Hepatocyte (in vitro differentiated cells): ENCODE measurements around the gene CD300E. TPM values are rescaled to one million over a fixed set of nuclear protein-coding genes. Genes with fewer than 3 reads are reported as not detected.

Experiments used
- DNase-seq: peaks from one replicate; pipeline ENCODE4 v3.0.0-alpha.2; 2016; ENCODE audit warnings: low spot score
- H2AFZ ChIP-seq: fragments of 200-600 bp; sonication (generic); 2 replicates; pipeline ENCODE4 v1.6.0; 2016; ENCODE audit warnings: antibody characterized with exemption, mild to moderate bottlenecking
- H3K27ac ChIP-seq: fragments of 200-600 bp; sonication (generic); 2 replicates; pipeline ENCODE4 v1.5.1; 2016; ENCODE audit warnings: mild to moderate bottlenecking
- H3K27me3 ChIP-seq: fragments of 200-600 bp; sonication (generic); 2 replicates; pipeline ENCODE4 v1.6.1; 2016
- H3K36me3 ChIP-seq: fragments of 200-600 bp; sonication (generic); replicated peaks from 2 replicates; pipeline ENCODE4 v1.5.1; 2016; ENCODE audit warnings: low read depth; ENCODE audit not compliant: insufficient read depth
- H3K4me1 ChIP-seq: fragments of 200-600 bp; sonication (generic); 2 replicates; pipeline ENCODE4 v1.5.1; 2016; ENCODE audit warnings: mild to moderate bottlenecking, moderate library complexity; ENCODE audit not compliant: insufficient read depth
- H3K4me2 ChIP-seq: fragments of 200-600 bp; sonication (generic); 2 replicates; pipeline ENCODE4 v1.6.0; 2016
- H3K4me3 ChIP-seq: fragments of 200-600 bp; sonication (generic); 2 replicates; pipeline ENCODE4 v1.5.1; 2016; ENCODE audit warnings: mild to moderate bottlenecking
- H3K79me2 ChIP-seq: fragments of 200-600 bp; sonication (generic); 2 replicates; pipeline ENCODE4 v1.6.0; 2017; ENCODE audit warnings: mild to moderate bottlenecking
- H3K9me2 ChIP-seq: fragments of 200-600 bp; sonication (generic); replicated peaks from 2 replicates; pipeline ENCODE4 v1.6.0; 2017; ENCODE audit warnings: mild to moderate bottlenecking; ENCODE audit not compliant: insufficient read depth
- H3K9me3 ChIP-seq: fragments of 200-600 bp; sonication (generic); 2 replicates; pipeline ENCODE4 v1.5.1; 2016; ENCODE audit warnings: low read depth, mild to moderate bottlenecking
- H4K20me1 ChIP-seq: fragments of 200-600 bp; sonication (generic); 2 replicates; pipeline ENCODE4 v1.6.0; 2016; ENCODE audit warnings: mild to moderate bottlenecking; ENCODE audit not compliant: insufficient read depth, poor library complexity, severe bottlenecking
- EZH2 ChIP-seq: fragments of 200-600 bp; sonication (generic); IDR thresholded peaks from 2 replicates; pipeline ENCODE4 v1.6.1; 2016; ENCODE audit warnings: antibody characterized with exemption, mild to moderate bottlenecking, borderline replicate concordance
- EZH2phosphoT487 ChIP-seq: fragments of 200-600 bp; sonication (generic); IDR thresholded peaks from one replicate; pipeline ENCODE4 v1.6.1; 2018; ENCODE audit warnings: antibody characterized with exemption, mild to moderate bottlenecking, low read depth, moderate library complexity; ENCODE audit not compliant: unreplicated experiment, severe bottlenecking
- WGBS: methylation state at CpG from one replicate; pipeline ENCODE4 v1.1.6; 2016; ENCODE audit warnings: low lambda C conversion rate; ENCODE audit errors: missing lambda C conversion rate; 5-methylcytosine and 5-hydroxymethylcytosine counted together
- polyA plus RNA-seq: library from polyadenylated mRNA; unstranded; fragments of >200 nt; fragmentation: Nextera tagmentation; extraction: Ambion mirVana; gene quantifications from 2 replicates; pipeline ENCODE4 v1.2.1, GENCODE V29; 2016
- total RNA-seq: library from RNA; depleted of rRNA; stranded (reverse); fragments of >200 nt; gene quantifications from 2 replicates; pipeline ENCODE4 v1.2.3, GENCODE V29; 2014
- TF ChIP-seq, protein P1 (sequence below): fragments of 200-600 bp; sonication (generic); IDR thresholded peaks from 2 replicates; pipeline ENCODE4 v1.5.1; 2016; ENCODE audit warnings: antibody characterized with exemption, mild to moderate bottlenecking; ENCODE audit not compliant: poor library complexity

Gene CD300E
- total and polyA plus RNA-seq, 2 experiments from 2014 or later: 0.03 to 0.37 TPM

GRCh38 chr17:74584292-74585060 lies 39.1 kb downstream of the CD300E start:
- TF ChIP-seq, protein P1, sequence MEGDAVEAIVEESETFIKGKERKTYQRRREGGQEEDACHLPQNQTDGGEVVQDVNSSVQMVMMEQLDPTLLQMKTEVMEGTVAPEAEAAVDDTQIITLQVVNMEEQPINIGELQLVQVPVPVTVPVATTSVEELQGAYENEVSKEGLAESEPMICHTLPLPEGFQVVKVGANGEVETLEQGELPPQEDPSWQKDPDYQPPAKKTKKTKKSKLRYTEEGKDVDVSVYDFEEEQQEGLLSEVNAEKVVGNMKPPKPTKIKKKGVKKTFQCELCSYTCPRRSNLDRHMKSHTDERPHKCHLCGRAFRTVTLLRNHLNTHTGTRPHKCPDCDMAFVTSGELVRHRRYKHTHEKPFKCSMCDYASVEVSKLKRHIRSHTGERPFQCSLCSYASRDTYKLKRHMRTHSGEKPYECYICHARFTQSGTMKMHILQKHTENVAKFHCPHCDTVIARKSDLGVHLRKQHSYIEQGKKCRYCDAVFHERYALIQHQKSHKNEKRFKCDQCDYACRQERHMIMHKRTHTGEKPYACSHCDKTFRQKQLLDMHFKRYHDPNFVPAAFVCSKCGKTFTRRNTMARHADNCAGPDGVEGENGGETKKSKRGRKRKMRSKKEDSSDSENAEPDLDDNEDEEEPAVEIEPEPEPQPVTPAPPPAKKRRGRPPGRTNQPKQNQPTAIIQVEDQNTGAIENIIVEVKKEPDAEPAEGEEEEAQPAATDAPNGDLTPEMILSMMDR: no peak
- TF ChIP-seq EZH2: no peak
- TF ChIP-seq EZH2phosphoT487: no peak
- H4K20me1 ChIP-seq: no peaks in the 10 kb centered on the region
- no peaks in the 10 kb centered on the region for H3K27me3 ChIP-seq
- no peaks in the 10 kb centered on the region for H3K4me1 ChIP-seq
- no peak overlapping the region for H3K4me2 ChIP-seq
- no peak for DNase-seq
- no peak overlapping the region for H2AFZ ChIP-seq
- no peak overlapping the region for H3K27ac ChIP-seq
- no peaks in the 10 kb centered on the region for H3K36me3 ChIP-seq
- no peaks in the 10 kb centered on the region for H3K79me2 ChIP-seq
- H3K4me3 ChIP-seq: no peak overlapping the region
- H3K9me2 ChIP-seq: no peaks in the 10 kb centered on the region
- 86% methylated on average over 14 of the region's 14 CpGs for WGBS
- H3K9me3 ChIP-seq: no peaks in the 10 kb centered on the region

GRCh38 chr17:74582633-74583032 lies 40.9 kb downstream of the CD300E start:
- TF ChIP-seq EZH2phosphoT487 (no peak), EZH2 (no peak)
- TF ChIP-seq, protein P1: no peak
- DNase-seq: no peak
- no peak overlapping the region for H2AFZ ChIP-seq
- H3K4me2 ChIP-seq: no peak overlapping the region
- H3K9me2 ChIP-seq: no peaks in the 10 kb centered on the region
- H3K79me2 ChIP-seq: no peaks in the 10 kb centered on the region
- H3K4me1 ChIP-seq: no peaks in the 10 kb centered on the region
- 86% methylated on average over 10 of the region's 10 CpGs for WGBS
- H3K36me3 ChIP-seq: no peaks in the 10 kb centered on the region
- no peaks in the 10 kb centered on the region for H4K20me1 ChIP-seq
- H3K27me3 ChIP-seq: no peaks in the 10 kb centered on the region
- no peak overlapping the region for H3K4me3 ChIP-seq
- H3K9me3 ChIP-seq: no peaks in the 10 kb centered on the region
- no peak overlapping the region for H3K27ac ChIP-seq

DNA sequence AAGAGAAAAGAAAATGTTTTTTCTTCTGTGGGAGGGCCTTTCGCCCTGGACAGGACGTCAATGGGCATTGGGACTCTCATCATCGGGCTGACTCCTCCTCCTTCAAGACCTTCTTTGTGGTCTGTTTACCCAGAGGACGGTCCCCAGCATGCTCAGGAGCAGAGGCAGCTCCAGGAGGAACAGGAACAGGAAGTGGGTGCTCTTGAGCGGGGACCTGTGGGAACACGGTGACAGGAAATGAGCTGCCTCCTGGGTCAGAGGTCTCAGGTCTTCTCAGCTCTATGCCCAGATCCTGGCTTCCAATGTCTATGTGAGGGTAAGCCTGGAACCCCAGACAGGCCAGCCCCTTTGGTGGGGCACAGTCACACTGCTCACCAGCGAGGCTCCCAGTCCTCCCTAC lies 43.6 kb downstream of the CD300E start:
- DNase-seq: no peak
- Histone ChIP-seq H3K9me3 (no peaks in the 10 kb centered on the region), H3K4me1 (no peaks in the 10 kb centered on the region), H3K27me3 (peaks cover 3% of the 10 kb centered on the region), H3K36me3 (no peaks in the 10 kb centered on the region), H3K27ac (no peak overlapping the region), H4K20me1 (no peaks in the 10 kb centered on the region), H3K4me3 (no peak overlapping the region), H3K79me2 (no peaks in the 10 kb centered on the region), H3K4me2 (no peak overlapping the region), H3K9me2 (no peaks in the 10 kb centered on the region), H2AFZ (no peak overlapping the region)
- TF ChIP-seq EZH2phosphoT487: no peak
- TF ChIP-seq, protein P1: no peak
- WGBS: 91% methylated on average over 7 of the region's 7 CpGs
